Spleen (tissue), 11 donors: Measurements from ENCODE around the gene STX8. TPM values are rescaled to one million over a fixed set of nuclear protein-coding genes. Genes with fewer than 3 reads are reported as not detected.

Experiments used
- DNase-seq: peaks from one replicate; pipeline ENCODE4 v3.0.0-alpha.2; 2020
- H3K27ac ChIP-seq, 8 donors: fragments of 200-600 bp; sonication (generic) in 7 of 8; 1 replicate in 4 of 8; 2 replicates in 4 of 8; pipeline versions ENCODE4 v1.5.0 to v1.8.0; 2016 to 2021; ENCODE audit warnings: inconsistent platforms in 4 of 8, mild to moderate bottlenecking in 4 of 8, moderate library complexity in 1 of 8
- H3K27me3 ChIP-seq, 7 donors: fragments of 200-600 bp; sonication (generic) in 6 of 7; replicated peaks in 1 of 7; 1 replicate in 4 of 7; 2 replicates in 3 of 7; pipeline versions ENCODE4 v1.5.0 to v1.8.0; 2016 to 2021; ENCODE audit warnings: inconsistent platforms in 3 of 7, mild to moderate bottlenecking in 1 of 7
- H3K36me3 ChIP-seq, 6 donors: fragments of 200-600 bp; sonication (generic) in 5 of 6; 1 replicate in 4 of 6; 2 replicates in 2 of 6; pipeline versions ENCODE4 v1.5.0 to v1.8.0; 2016 to 2021; ENCODE audit warnings: inconsistent platforms in 2 of 6
- H3K4me1 ChIP-seq, 6 donors: fragments of 200-600 bp; sonication (generic) in 5 of 6; 1 replicate in 3 of 6; 2 replicates in 3 of 6; pipeline versions ENCODE4 v1.5.0 to v1.8.0; 2016 to 2021; ENCODE audit warnings: inconsistent platforms in 3 of 6
- H3K4me3 ChIP-seq, 8 donors: fragments of 200-600 bp; sonication (generic) in 7 of 8; 1 replicate in 4 of 8; 2 replicates in 4 of 8; pipeline versions ENCODE4 v1.5.0 to v1.8.0; 2016 to 2021; ENCODE audit warnings: inconsistent platforms in 4 of 8, mild to moderate bottlenecking in 4 of 8, moderate library complexity in 2 of 8
- H3K9me3 ChIP-seq, 8 donors: fragments of 200-600 bp; sonication (generic) in 7 of 8; 1 replicate in 4 of 8; 2 replicates in 4 of 8; pipeline versions ENCODE4 v1.5.0 to v1.8.0; 2016 to 2021; ENCODE audit warnings: inconsistent platforms in 4 of 8
- POLR2A ChIP-seq, 3 donors: fragments of 450-650 bp; IDR thresholded peaks; one replicate each; pipeline ENCODE4 v1.5.1; 2017; ENCODE audit warnings: antibody characterized with exemption in 3 of 3, mild to moderate bottlenecking in 1 of 3
- POLR2AphosphoS5 ChIP-seq, 3 donors: sonication (generic); formaldehyde crosslinking; IDR thresholded peaks; one replicate each; pipeline ENCODE4 v1.5.1; 2017; ENCODE audit warnings: antibody characterized with exemption in 3 of 3
- WGBS, 5 donors: extraction: QIAGEN DNeasy Blood & Tissue Kit in 3 of 5; methylation state at CpG; one replicate each; pipeline versions ENCODE4 v1.1.5 to v1.1.7; 2013 to 2018; 5-methylcytosine and 5-hydroxymethylcytosine counted together
- intact Hi-C: fragments of 100-400 bp; cut with DNase I; formaldehyde crosslinking; loops from one replicate; pipeline ENCODE4 v1.15.0; 2023; ENCODE audit warnings: low total_unique reads
- polyA plus RNA-seq, 3 donors: library from polyadenylated mRNA; stranded (reverse); fragments of 200-250 nt; gene quantifications; one replicate each; pipeline ENCODE4 v1.2.1, GENCODE V29; 2013
- total RNA-seq, 7 donors: library from RNA; depleted of rRNA in 3 of 7; stranded (reverse); fragments of >200 nt in 3 of 7; fragmentation: NEBNext Ultra II Directional in 4 of 7; extraction: Animal tissue kit (Norgen Biotek cat#: 25700) in 4 of 7; gene quantifications; one replicate each; pipeline versions ENCODE4 v1.1.0 to v1.2.1, GENCODE V29; 2016 to 2021
- TF ChIP-seq, protein P1 (sequence below), 11 experiments: fragments of 200-600 bp in 7 of 11; fragments of 450-650 bp in 4 of 11; sonication (generic) in 4 of 11; IDR thresholded peaks in 8 of 11; conservative IDR thresholded peaks in 3 of 11; 1 replicate in 7 of 11; 2 replicates in 4 of 11; pipeline versions ENCODE4 v1.4.0 to v1.8.0; 2016 to 2021; ENCODE audit warnings: antibody characterized with exemption in 11 of 11, inconsistent platforms in 4 of 11, mild to moderate bottlenecking in 1 of 11
- donor health status: healthy with polysubstance abuse.
- donor health status: DM: no; HTN: no; CAD: no; lungs with moderate emphysema.
- donor health status: DM: no; HTN: no; CAD: no.
- donor health status: Bipolar disorder and iron deficiency.
- donor health status: healthy.
- donor health status: DM: no; HTN: no; CAD: no.
- donor health status: DM: yes; HTN: yes; CAD: no.

The STX8 gene
- total and polyA plus RNA-seq, 10 donors: 37.3 to 59.8 (median 48.9) TPM

- WGBS, 5 donors: 77 to 95% (median 91%) methylated on average over 5 of the region's 5 CpGs
- Histone ChIP-seq H3K9me3 (no peaks in the 10 kb centered on the region), H3K36me3 (peaks cover 0 to 13% (median 0%) of the 10 kb centered on the region in 6 donors), H3K4me1 (peaks cover 0 to 10% (median 0%) of the 10 kb centered on the region in 6 donors), H3K27me3 (no peaks in the 10 kb centered on the region), H3K4me3 (no peak overlapping the region), H3K27ac (no peak overlapping the region)
- intact Hi-C loops: no loop called here
- no peak for DNase-seq
- TF ChIP-seq, protein P1, sequence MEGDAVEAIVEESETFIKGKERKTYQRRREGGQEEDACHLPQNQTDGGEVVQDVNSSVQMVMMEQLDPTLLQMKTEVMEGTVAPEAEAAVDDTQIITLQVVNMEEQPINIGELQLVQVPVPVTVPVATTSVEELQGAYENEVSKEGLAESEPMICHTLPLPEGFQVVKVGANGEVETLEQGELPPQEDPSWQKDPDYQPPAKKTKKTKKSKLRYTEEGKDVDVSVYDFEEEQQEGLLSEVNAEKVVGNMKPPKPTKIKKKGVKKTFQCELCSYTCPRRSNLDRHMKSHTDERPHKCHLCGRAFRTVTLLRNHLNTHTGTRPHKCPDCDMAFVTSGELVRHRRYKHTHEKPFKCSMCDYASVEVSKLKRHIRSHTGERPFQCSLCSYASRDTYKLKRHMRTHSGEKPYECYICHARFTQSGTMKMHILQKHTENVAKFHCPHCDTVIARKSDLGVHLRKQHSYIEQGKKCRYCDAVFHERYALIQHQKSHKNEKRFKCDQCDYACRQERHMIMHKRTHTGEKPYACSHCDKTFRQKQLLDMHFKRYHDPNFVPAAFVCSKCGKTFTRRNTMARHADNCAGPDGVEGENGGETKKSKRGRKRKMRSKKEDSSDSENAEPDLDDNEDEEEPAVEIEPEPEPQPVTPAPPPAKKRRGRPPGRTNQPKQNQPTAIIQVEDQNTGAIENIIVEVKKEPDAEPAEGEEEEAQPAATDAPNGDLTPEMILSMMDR (IDR thresholded peaks at IDR 0.05 in 8 of 11, conservative IDR thresholded peaks at IDR 0.05 in 3 of 11): no peak
- no peak for TF ChIP-seq POLR2AphosphoS5 (IDR thresholded peaks at IDR 0.05)
- no peak for TF ChIP-seq POLR2A (IDR thresholded peaks at IDR 0.05)
These were observed 277.5 kb downstream of the STX8 start for GRCh38 chr17:9298135-9298534.

- DNase-seq: no peak
- 83 to 94% (median 89%) methylated on average over 4 of the region's 4 CpGs for WGBS, 5 donors
- no peaks in the 10 kb centered on the region for H3K9me3 ChIP-seq
- TF ChIP-seq POLR2AphosphoS5 (IDR thresholded peaks at IDR 0.05) (no peak), POLR2A (IDR thresholded peaks at IDR 0.05) (no peak)
- TF ChIP-seq, protein P1 (IDR thresholded peaks at IDR 0.05 in 8 of 11, conservative IDR thresholded peaks at IDR 0.05 in 3 of 11): no peak
- intact Hi-C loops: no loop called here
- no peak overlapping the region for H3K4me3 ChIP-seq
- no peak overlapping the region for H3K27ac ChIP-seq
- H3K4me1 ChIP-seq: peaks cover 0 to 15% (median 6%) of the 10 kb centered on the region in 6 donors
- peaks cover 0 to 13% (median 0%) of the 10 kb centered on the region in 6 donors for H3K36me3 ChIP-seq
- H3K27me3 ChIP-seq: no peaks in the 10 kb centered on the region
These were observed 280.9 kb downstream of the STX8 start for GRCh38 chr17:9294661-9295210.

DNA sequence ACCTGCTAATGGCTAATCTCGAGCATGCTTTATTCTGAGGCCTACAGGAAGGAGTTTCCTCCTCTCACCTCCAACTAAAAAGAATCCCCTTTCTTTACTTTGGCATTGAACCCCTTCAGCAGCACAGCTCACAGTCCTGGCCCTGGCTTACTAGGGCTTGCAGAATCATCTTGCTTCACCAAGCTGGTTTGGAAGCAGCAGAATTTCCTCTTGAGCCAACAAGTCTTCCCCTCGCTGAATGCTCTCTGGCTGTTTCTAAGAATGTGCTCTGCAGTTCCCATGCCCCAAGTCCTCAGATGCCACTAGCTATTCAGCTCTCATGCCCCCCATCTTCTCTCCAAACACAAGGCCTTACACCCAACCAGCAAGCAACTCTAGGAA is 283.1 kb downstream of the STX8 start:
- 73 to 94% (median 83%) methylated on average over 2 of the region's 2 CpGs for WGBS, 5 donors

DNA sequence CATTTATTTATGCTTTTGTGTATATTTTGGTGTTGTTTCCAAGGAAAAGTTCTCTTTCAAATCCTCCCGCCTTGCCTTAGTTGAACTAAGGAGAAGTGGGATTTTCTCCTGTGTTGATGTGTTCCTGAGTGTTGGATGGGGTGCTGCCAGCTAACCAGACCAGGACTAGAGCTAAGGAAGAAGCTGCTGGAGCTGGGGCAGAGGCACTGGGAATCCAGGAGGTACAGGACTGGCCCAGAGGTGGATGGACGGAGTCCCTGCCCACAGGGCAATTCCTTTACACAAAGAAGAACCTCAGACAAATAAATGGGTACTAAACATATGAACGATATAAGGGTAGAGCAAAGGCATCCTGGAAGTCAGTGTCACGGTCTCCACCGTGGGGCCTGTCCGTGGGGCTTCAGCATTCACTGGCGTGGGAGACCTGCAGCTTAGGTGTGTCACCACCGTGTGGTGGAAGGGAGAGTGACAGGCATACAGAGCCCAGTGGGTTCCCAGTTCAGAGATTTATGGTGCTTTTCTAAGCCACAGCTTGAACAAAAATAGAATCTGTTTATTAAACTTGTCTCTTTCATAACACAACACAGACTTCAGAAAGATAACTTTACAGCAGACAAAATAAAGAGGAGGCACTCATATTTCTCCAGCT is 283.6 kb downstream of the STX8 start:
- 35 to 47% (median 44%) methylated on average over 8 of the region's 8 CpGs for WGBS, 5 donors
- Histone ChIP-seq H3K27ac (no peak overlapping the region), H3K4me1 (peaks cover 0 to 21% (median 6%) of the 10 kb centered on the region in 6 donors), H3K36me3 (no peaks in the 10 kb centered on the region), H3K27me3 (no peaks in the 10 kb centered on the region), H3K9me3 (no peaks in the 10 kb centered on the region), H3K4me3 (no peak overlapping the region)
- peak; percentile 74 for DNase-seq
- intact Hi-C loops: no loop called here
- no peak for TF ChIP-seq POLR2AphosphoS5 (IDR thresholded peaks at IDR 0.05)
- TF ChIP-seq, protein P1 (IDR thresholded peaks at IDR 0.05 in 8 of 11, conservative IDR thresholded peaks at IDR 0.05 in 3 of 11): peak in 10 of 11 experiments; percentile 30 to 69 (median 50)

More for the DNA sequence above, 283.1 kb downstream of the STX8 start:
- Histone ChIP-seq H3K27me3 (no peaks in the 10 kb centered on the region), H3K9me3 (no peaks in the 10 kb centered on the region), H3K4me1 (peaks cover 0 to 21% (median 6%) of the 10 kb centered on the region in 6 donors), H3K36me3 (no peaks in the 10 kb centered on the region), H3K27ac (no peak overlapping the region), H3K4me3 (no peak overlapping the region)
- TF ChIP-seq POLR2AphosphoS5 (IDR thresholded peaks at IDR 0.05): no peak
- TF ChIP-seq, protein P1 (IDR thresholded peaks at IDR 0.05 in 8 of 11, conservative IDR thresholded peaks at IDR 0.05 in 3 of 11): peak in 1 of 11 experiments; percentile 19
- DNase-seq: no peak
- intact Hi-C loops: no loop called here
